ENCODE data around the gene ZNF467.

GRCh38 chr7:149766135-149766675, 7.2 kb downstream of the ZNF467 start:
- TF ChIP-seq EZH2 (IDR thresholded peaks at IDR 0.05; ENCODE audit: borderline replicate concordance, low read depth, low read length, poor library complexity, severe bottlenecking) (no peak), CTCF (conservative IDR thresholded peaks at IDR 0.05; ENCODE audit: low read depth, low read length) (no peak)
